ENCODE data around the gene APLN. TPM values are rescaled to one million over a fixed set of nuclear protein-coding genes. Genes with fewer than 3 reads are reported as not detected.

Gene APLN
- total RNA-seq, 1 donor: under 0.01 TPM

DNA sequence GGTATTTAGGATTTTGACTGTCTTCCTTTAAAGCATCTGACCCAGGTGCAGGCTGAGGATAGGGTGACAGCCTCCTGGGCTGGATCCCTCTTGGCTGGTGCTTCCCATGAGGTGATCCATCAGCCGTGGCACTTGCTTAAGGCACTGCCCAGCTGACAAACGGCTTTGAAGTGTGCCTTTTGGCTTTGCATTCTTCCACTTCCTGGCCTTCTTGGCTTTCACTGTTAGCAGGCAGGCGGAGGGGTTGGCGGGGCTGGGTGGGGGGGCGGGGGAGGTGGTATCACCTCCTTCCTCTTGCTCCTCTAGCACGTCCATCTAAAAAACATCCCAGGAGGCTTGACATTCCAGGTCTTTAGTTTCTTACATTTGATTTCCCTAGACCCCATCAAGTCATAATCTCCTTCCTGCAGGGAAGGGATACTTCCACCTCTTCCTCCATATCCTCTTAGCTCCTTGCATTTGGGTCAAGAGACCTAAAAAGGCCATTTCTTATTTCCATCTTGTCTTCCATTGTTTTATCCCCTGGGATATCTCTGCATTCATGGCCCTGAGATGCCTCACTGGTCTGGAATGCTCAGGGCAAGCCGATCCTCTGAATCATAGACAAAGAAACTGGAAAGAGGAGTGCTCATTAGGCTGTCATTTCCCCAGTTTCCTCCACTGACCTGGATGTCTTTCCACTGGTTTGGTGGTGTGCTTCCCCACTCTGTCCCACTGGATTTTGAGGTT lies 11.3 kb upstream of the APLN start:
- H3K4me3 ChIP-seq (ENCODE audit: low read depth, low read length): no peak overlapping the region
- peak; percentile 44 for DNase-seq (ENCODE audit: low read depth)
- no peak for TF ChIP-seq CTCF (IDR thresholded peaks at IDR 0.05; ENCODE audit: insufficient read depth, low read depth, low read length)

DNA sequence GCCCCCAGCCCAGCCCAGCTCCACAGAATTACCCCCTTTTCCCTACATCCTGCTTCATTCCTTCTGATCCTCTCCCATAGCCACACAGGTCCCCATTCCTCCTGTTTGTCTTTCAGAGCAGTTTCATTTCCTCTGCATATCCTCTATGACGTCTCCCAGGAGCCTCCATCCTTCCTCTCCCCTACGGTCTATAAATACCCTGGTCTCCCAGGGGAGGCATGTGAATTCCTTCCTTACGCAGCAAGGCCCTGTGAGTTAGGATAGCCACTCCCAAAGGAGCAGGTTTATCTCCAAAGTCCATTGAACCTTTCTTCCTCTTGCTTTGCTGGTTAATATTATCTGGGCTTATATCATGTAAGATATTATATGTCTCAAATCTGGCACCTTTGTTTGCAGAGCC lies 8.4 kb upstream of the APLN start:
- H3K4me3 ChIP-seq (ENCODE audit: low read depth, low read length): no peak overlapping the region
- no peak for DNase-seq (ENCODE audit: low read depth)
- no peak for TF ChIP-seq CTCF (IDR thresholded peaks at IDR 0.05; ENCODE audit: insufficient read depth, low read depth, low read length)

DNA sequence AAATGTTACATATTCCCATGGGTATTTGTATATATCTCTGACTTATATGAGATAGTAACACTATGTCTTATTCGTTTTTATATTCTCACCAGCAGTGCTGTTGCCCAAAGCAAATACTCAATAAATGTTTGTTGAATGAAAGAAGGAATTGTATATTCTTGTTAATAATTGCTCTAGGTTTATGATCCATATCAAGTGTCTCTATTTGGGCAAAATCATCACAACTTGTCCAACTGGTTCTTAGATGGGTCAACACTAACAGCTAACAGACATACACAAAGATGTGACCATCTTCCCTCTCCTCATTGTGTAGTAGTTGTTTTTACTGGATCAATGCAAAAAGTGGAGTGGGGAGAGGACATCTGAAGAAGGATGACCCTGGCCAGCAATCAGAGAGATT lies 6.6 kb upstream of the APLN start:
- no peak overlapping the region for H3K4me3 ChIP-seq (ENCODE audit: low read depth, low read length)
- DNase-seq (ENCODE audit: low read depth): no peak
- no peak for TF ChIP-seq CTCF (IDR thresholded peaks at IDR 0.05; ENCODE audit: insufficient read depth, low read depth, low read length)

DNA sequence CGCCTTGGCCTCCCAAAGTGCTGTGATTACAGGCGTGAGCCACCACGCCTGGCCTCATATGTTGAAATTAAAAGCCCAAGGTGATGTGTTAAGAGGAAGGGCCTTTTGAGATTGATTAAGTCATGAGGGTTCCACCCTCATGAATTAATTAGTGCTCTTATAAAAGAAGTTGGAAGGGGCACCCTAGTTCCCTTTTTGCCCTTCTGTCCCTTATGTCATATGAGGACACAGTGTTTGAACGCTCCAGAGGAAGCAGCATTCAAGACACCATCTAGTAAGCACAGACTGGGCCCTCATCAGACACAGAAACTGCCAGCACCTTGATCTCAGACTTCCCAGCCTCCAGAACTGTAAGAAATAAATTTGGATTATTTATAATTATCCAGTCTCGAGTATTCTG lies 5.1 kb upstream of the APLN start:
- no peak for TF ChIP-seq CTCF (IDR thresholded peaks at IDR 0.05; ENCODE audit: insufficient read depth, low read depth, low read length)
- H3K4me3 ChIP-seq (ENCODE audit: low read depth, low read length): no peak overlapping the region
- DNase-seq (ENCODE audit: low read depth): no peak

- no peak overlapping the region for H3K4me3 ChIP-seq (ENCODE audit: low read depth, low read length)
- DNase-seq (ENCODE audit: low read depth): no peak
- TF ChIP-seq CTCF (IDR thresholded peaks at IDR 0.05; ENCODE audit: insufficient read depth, low read depth, low read length): no peak
Measured at GRCh38 chrX:129659141-129659540, 4.4 kb upstream of the APLN start.

- no peak overlapping the region for H3K4me3 ChIP-seq (ENCODE audit: low read depth, low read length)
- no peak for TF ChIP-seq CTCF (IDR thresholded peaks at IDR 0.05; ENCODE audit: insufficient read depth, low read depth, low read length)
- no peak for DNase-seq (ENCODE audit: low read depth)
Measured at GRCh38 chrX:129658429-129658828, 3.7 kb upstream of the APLN start.
